ENCODE measurements around the gene ABL2.

DNA sequence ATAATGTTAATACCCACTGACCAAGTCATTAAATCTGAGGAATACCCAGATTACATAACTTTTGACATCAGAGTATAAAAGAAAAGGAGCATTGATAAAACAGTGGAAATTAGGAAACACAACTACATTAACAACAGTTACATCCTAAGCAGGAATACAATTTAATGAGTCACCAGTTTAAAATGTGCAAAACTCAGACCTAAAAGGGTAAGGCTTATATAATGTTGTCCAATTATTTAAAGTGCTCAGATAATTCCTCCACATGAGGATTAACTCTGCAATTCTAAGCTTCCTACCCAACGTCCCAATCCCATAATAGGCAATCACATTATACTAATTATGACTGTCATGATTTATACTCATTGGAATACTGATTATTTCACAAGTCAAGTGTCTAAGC is 50.5 kb downstream of the ABL2 start:
- TF ChIP-seq ZBTB21 (CRISPR knock-in tag; IDR thresholded peaks at IDR 0.05; ENCODE audit: borderline replicate concordance) (no peak), CTCF (IDR thresholded peaks at IDR 0.05) (no peak), ESRRA (CRISPR knock-in tag; IDR thresholded peaks at IDR 0.05; ENCODE audit: borderline replicate concordance) (no peak), ZNF396 (CRISPR knock-in tag; IDR thresholded peaks at IDR 0.05; ENCODE audit: borderline replicate concordance) (no peak), ATF2 (CRISPR knock-in tag; IDR thresholded peaks at IDR 0.05; ENCODE audit: borderline replicate concordance, low read depth) (no peak), SMAD3 (CRISPR knock-in tag; IDR thresholded peaks at IDR 0.05; ENCODE audit: borderline replicate concordance) (no peak), FOXJ3 (CRISPR knock-in tag; IDR thresholded peaks at IDR 0.05; ENCODE audit: borderline replicate concordance) (no peak), E2F1 (CRISPR knock-in tag; IDR thresholded peaks at IDR 0.05) (no peak), NR1H2 (CRISPR knock-in tag; IDR thresholded peaks at IDR 0.05) (no peak), TEAD4 (CRISPR knock-in tag; IDR thresholded peaks at IDR 0.05) (no peak), CREB1 (CRISPR knock-in tag; IDR thresholded peaks at IDR 0.05) (no peak)
- TF ChIP-seq, protein P1, sequence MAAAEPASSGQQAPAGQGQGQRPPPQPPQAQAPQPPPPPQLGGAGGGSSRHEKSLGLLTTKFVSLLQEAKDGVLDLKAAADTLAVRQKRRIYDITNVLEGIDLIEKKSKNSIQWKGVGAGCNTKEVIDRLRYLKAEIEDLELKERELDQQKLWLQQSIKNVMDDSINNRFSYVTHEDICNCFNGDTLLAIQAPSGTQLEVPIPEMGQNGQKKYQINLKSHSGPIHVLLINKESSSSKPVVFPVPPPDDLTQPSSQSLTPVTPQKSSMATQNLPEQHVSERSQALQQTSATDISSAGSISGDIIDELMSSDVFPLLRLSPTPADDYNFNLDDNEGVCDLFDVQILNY (CRISPR knock-in tag; IDR thresholded peaks at IDR 0.05): no peak
- TF ChIP-seq, protein P2, sequence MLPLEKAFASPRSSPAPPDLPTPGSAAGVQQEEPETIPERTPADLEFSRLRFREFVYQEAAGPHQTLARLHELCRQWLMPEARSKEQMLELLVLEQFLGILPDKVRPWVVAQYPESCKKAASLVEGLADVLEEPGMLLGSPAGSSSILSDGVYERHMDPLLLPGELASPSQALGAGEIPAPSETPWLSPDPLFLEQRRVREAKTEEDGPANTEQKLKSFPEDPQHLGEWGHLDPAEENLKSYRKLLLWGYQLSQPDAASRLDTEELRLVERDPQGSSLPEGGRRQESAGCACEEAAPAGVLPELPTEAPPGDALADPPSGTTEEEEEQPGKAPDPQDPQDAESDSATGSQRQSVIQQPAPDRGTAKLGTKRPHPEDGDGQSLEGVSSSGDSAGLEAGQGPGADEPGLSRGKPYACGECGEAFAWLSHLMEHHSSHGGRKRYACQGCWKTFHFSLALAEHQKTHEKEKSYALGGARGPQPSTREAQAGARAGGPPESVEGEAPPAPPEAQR (CRISPR knock-in tag; IDR thresholded peaks at IDR 0.05): no peak

All from WTC11 (cell line).